ENCODE results near the gene RRP1. TPM values are rescaled to one million over a fixed set of nuclear protein-coding genes. Genes with fewer than 3 reads are reported as not detected.

Gene RRP1
- total RNA-seq, 1 experiment from 2014 or later, result 76.4 TPM

DNA sequence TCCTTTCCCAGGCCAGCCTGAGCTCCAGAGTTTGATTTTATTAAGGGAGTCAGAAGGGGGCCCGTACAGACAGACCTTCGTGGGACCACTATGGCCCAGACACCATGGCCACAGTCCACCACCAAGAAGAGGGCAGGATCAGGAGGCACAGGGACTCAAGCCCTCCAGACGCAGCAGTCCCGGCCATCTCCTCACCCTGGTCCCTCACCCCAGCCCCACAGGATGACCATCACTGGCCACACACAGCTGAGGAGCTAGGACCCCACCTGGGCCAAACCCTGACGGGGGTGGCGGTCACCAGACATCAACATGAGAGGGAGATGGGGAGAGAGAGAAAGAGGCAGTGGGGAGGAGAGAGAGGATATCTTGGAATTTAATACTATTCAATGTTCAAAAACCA is 46.5 kb downstream of the RRP1 start:
- Histone ChIP-seq H3K9ac (ENCODE audit: low read length) (no peak overlapping the region), H3K4me3 (ENCODE audit: low read length) (no peak overlapping the region), H3K4me2 (ENCODE audit: low read length) (no peak overlapping the region), H4K20me1 (ENCODE audit: low read length) (no peaks in the 10 kb centered on the region), H3K27ac (ENCODE audit: low read length) (no peak overlapping the region), H3K9me2 (replicated peaks; ENCODE audit: low read length) (no peaks in the 10 kb centered on the region), H3K36me3 (ENCODE audit: low read depth, low read length) (no peaks in the 10 kb centered on the region), H3K79me2 (ENCODE audit: low read length) (no peaks in the 10 kb centered on the region), H2AFZ (ENCODE audit: low read length) (no peak overlapping the region), H3K4me1 (ENCODE audit: insufficient read depth, low read length) (no peaks in the 10 kb centered on the region), H3F3A (ENCODE audit: low read length, unreplicated experiment) (no peaks in the 10 kb centered on the region), H3K9me3 (ENCODE audit: low read length) (no peaks in the 10 kb centered on the region), H3K27me3 (ENCODE audit: low read length) (no peaks in the 10 kb centered on the region)
- no TSS peak for BruUV-seq (replicated peaks)
- POLR2A ChIA-PET (ENCODE audit: unreplicated experiment), result no interaction called here
- no peak for TF ChIP-seq EZH2phosphoT487 (IDR thresholded peaks at IDR 0.05; ENCODE audit: borderline replicate concordance, low read length)
- no peak for TF ChIP-seq EZH2 (IDR thresholded peaks at IDR 0.05; ENCODE audit: low read length, unreplicated experiment)
- no peak for TF ChIP-seq CTCF (conservative IDR thresholded peaks at IDR 0.05; ENCODE audit: low read depth, low read length)
- no peak for DNase-seq
- ATAC-seq, result no peak
- CTCF ChIA-PET, result no interaction called here
- intact Hi-C loops (cut with micrococcal nuclease), result no loop called here

GRCh38 chr21:43836616-43837015 is 47.2 kb downstream of the RRP1 start:
- Histone ChIP-seq H3K4me2 (ENCODE audit: low read length) (no peak overlapping the region), H3K9me3 (ENCODE audit: low read length) (no peaks in the 10 kb centered on the region), H3F3A (ENCODE audit: low read length, unreplicated experiment) (no peaks in the 10 kb centered on the region), H3K9me2 (replicated peaks; ENCODE audit: low read length) (no peaks in the 10 kb centered on the region), H2AFZ (ENCODE audit: low read length) (no peak overlapping the region), H3K27ac (ENCODE audit: low read length) (no peak overlapping the region), H3K4me3 (ENCODE audit: low read length) (no peak overlapping the region), H3K79me2 (ENCODE audit: low read length) (no peaks in the 10 kb centered on the region), H3K36me3 (ENCODE audit: low read depth, low read length) (no peaks in the 10 kb centered on the region), H3K27me3 (ENCODE audit: low read length) (no peaks in the 10 kb centered on the region), H3K4me1 (ENCODE audit: insufficient read depth, low read length) (no peaks in the 10 kb centered on the region), H3K9ac (ENCODE audit: low read length) (no peak overlapping the region), H4K20me1 (ENCODE audit: low read length) (no peaks in the 10 kb centered on the region)
- ChIA-PET CTCF (interaction anchor here (0.7 kb wide), 1 partner anchor 106 kb away, joined by 3 read pairs; no protein-coding TSS in a partner anchor), POLR2A (ENCODE audit: unreplicated experiment) (no interaction called here)
- no peak for DNase-seq
- intact Hi-C loops (cut with micrococcal nuclease), result no loop called here
- ATAC-seq, result 0 out of 2 replicates have a peak, but pooled peaks have one; percentile 43
- TF ChIP-seq EZH2phosphoT487 (IDR thresholded peaks at IDR 0.05; ENCODE audit: borderline replicate concordance, low read length), result no peak
- no peak for TF ChIP-seq CTCF (conservative IDR thresholded peaks at IDR 0.05; ENCODE audit: low read depth, low read length)
- no peak for TF ChIP-seq EZH2 (IDR thresholded peaks at IDR 0.05; ENCODE audit: low read length, unreplicated experiment)
- no TSS peak for BruUV-seq (replicated peaks)

- Histone ChIP-seq H2AFZ (ENCODE audit: low read length) (no peak overlapping the region), H3K9ac (ENCODE audit: low read length) (no peak overlapping the region), H3K36me3 (ENCODE audit: low read depth, low read length) (no peaks in the 10 kb centered on the region), H3K4me1 (ENCODE audit: insufficient read depth, low read length) (no peaks in the 10 kb centered on the region), H3K27me3 (ENCODE audit: low read length) (no peaks in the 10 kb centered on the region), H3K4me3 (ENCODE audit: low read length) (no peak overlapping the region), H3F3A (ENCODE audit: low read length, unreplicated experiment) (no peaks in the 10 kb centered on the region), H3K9me2 (replicated peaks; ENCODE audit: low read length) (no peaks in the 10 kb centered on the region), H3K27ac (ENCODE audit: low read length) (no peak overlapping the region), H3K79me2 (ENCODE audit: low read length) (no peaks in the 10 kb centered on the region), H3K9me3 (ENCODE audit: low read length) (no peaks in the 10 kb centered on the region), H4K20me1 (ENCODE audit: low read length) (no peaks in the 10 kb centered on the region), H3K4me2 (ENCODE audit: low read length) (no peak overlapping the region)
- intact Hi-C loops (cut with micrococcal nuclease), result no loop called here
- POLR2A ChIA-PET (ENCODE audit: unreplicated experiment), result interaction anchor here (0.6 kb wide), 1 partner anchor 60 kb away, joined by 5 read pairs; no protein-coding TSS in a partner anchor
- DNase-seq (no peak), ATAC-seq (no peak)
- TF ChIP-seq CTCF (conservative IDR thresholded peaks at IDR 0.05; ENCODE audit: low read depth, low read length) (no peak), EZH2 (IDR thresholded peaks at IDR 0.05; ENCODE audit: low read length, unreplicated experiment) (no peak), EZH2phosphoT487 (IDR thresholded peaks at IDR 0.05; ENCODE audit: borderline replicate concordance, low read length) (no peak)
- CTCF ChIA-PET, result no interaction called here
- no TSS peak for BruUV-seq (replicated peaks)
Measured at GRCh38 chr21:43840259-43840658, 50.9 kb downstream of the RRP1 start.
